GM18861 (cell line): ENCODE data around the gene PGAP3.

Source experiments
- ATAC-seq: cut with Tn5 transposase; IDR thresholded peaks from one replicate; pipeline ENCODE4 v1.9.1; 2021; ENCODE audit not compliant: unreplicated experiment

PGAP3 gene

DNA sequence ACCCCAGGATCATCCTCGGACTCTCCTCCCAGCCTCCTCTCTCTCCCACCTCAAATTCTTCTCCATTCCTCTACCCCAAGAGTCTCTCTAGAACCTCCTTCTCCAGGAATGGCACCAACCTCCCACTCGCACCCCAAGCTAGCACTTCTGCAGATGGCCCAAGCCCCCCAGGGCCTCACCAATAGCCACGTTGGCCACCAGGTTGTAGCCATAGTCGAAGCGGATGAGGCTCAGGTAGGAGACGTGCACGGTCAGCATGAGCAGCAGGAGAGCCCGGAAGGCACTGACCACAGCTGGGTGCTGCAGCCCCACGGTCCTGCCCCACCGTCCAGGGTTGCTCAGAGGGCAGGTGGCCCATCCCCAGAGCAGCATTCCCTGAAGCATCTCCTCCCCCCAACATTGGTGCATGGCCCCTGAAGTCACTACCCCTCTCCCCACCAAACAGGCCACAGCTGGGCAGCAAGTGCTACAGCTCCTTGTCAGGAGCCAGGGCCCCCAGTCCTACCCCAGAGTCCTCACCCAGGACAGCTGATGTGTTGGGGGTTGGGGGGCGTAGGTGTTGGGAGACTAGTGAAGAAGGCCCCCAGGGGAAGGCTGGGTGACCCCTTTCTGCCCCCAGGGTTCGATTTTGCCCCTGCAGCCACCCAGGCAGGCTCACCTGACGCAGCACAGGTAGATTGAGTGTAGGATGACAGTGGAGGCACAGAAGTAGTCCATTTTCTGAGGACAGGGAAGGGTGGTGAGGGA, 14.3 kb downstream of the PGAP3 start:
- no peak for ATAC-seq

DNA sequence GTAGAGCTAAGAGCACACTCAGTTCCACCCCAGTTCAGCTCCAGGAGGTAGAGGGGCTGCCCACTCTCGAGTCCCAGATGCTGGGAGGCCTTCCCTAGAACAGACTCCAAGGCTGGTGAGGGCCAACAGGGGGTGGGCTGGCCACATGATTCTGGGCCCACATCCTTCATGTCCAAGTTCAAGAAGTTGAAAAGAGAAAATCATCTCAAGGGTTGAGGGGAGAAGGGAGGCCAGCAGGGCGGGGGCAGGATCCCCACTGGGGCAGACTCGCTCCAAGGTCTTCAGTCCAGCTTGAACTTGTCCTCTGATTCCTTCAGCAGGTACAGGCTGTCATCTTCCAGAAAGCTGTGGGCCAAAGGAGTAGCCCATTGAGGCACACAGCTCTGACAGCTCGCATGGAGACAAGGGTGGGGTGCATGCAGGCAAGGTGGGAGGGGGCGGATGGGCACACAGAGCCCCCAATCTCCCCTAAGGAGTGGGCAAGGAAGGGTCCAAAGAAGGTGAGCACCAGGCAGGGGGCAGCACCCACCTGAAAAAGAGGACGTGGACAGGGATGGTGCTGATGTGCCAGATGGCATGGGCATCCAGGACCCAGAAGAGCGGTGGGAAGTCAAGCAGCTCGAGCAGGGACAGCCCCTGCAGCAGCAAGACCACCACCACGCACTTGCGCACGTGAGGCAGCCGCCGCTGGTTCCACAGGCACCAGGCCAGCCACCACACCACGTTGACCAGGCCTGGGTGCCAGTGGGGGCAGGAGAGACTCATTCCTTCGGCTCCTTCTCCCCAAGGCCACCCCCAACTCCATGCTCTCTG, 15.1 kb downstream of the PGAP3 start:
- no peak for ATAC-seq

DNA sequence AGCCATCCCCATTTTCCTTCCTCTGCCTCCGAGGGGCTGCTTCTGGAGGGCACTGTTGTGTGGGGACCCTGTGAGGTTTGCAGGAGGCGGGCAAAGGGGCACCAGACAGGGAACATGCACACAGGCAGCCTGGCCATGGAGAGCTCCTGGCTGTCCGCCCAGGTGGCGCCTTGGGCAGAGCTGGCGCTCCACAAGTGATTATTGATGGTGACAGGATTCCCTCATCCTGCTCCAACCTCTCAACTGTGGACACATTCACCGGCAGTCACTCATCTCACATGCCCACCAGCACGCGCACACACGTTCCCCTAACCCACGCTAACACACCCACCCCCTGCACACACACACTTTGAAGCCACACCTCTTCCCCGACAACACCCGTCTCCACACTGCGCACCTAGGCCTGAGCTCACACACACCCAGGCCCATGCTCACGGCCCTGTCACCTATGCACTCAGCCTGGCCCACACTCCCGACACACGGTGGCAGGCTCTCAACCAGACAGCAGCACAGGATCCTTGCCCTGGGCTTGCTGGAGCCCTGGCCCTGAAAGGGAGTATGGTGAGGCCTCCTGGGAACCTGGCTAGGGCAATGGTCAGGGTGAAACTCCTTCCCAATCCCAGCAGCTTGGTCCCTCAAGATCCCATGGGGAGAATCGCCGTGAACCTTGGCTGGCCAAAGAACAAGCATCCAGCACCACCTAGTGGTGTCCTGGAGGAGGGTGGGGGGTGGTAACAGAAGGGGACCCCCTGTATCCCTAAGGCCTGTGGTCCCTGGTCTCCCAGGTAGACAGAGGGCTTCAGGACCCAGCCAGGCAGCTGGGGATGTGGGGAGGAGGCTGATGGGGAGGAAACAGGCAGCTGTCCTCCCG, 16.0 kb downstream of the PGAP3 start:
- ATAC-seq: no peak

GRCh38 chr17:39670746-39671145, 17.1 kb downstream of the PGAP3 start:
- ATAC-seq: no peak

DNA sequence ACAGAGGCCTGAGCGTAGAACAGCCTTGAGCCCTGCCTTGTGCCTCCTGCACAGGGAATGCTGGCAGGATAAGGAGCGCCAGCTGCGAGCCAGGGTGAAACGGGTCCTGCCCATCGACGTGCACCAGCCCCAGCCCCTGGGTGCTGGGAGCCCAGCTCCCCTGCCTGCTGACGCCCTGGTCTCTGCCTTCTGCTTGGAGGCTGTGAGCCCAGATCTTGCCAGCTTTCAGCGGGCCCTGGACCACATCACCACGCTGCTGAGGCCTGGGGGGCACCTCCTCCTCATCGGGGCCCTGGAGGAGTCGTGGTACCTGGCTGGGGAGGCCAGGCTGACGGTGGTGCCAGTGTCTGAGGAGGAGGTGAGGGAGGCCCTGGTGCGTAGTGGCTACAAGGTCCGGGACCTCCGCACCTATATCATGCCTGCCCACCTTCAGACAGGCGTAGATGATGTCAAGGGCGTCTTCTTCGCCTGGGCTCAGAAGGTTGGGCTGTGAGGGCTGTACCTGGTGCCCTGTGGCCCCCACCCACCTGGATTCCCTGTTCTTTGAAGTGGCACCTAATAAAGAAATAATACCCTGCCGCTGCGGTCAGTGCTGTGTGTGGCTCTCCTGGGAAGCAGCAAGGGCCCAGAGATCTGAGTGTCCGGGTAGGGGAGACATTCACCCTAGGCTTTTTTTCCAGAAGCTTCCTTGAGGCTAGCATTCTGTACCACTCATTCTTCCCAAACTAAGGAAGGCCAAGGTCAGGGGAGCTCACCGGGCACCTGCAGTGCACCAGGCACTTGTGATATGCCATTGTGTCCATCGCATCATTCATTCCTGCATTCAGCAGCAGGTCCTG, 17.7 kb downstream of the PGAP3 start:
- ATAC-seq: no peak

- ATAC-seq: no peak
These were observed 19.6 kb downstream of the PGAP3 start, which contains the start of gene PNMT for GRCh38 chr17:39667945-39668924. Gene PNMT, plus strand, starts transcription at chr17:39668453. Its CDS starts 23 bp downstream, at chr17:39668476.

- ATAC-seq: no peak
These were observed 20.5 kb downstream of the PGAP3 start for GRCh38 chr17:39667262-39667944.

DNA sequence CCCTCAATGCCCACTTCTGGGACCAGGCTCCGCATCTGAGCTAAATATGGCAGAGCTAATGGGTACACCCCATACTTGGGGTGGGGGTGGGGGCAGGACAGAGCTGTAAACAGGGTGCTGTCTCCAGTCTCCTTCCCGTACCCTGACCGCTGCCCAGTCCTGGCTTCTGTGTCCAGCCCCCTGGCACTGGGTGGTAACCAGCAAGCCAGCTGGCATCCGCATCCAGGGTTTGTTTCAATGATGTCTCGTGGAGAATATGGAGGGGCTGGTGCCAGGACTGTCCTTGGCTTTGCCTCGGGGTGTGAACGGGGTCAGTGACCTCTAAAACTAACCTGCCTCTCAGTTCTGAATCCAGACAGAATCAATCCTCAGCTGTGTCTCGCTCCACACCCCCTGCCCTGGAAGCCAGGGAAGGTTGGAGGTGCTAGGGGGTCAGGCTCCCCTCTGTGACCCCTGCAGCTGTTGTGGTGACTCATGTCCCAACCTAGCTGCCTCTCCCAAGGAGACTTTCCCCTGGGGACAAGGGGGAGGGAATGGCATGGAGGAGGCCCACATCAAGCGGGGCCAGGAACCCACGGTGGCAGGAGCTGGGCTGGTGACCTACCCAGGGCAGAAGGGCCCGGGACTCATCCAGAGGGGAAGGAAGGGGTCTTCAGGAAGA, 21.1 kb downstream of the PGAP3 start:
- ATAC-seq: no peak

- no peak for ATAC-seq
These were observed 21.6 kb downstream of the PGAP3 start for GRCh38 chr17:39666231-39666600.

DNA sequence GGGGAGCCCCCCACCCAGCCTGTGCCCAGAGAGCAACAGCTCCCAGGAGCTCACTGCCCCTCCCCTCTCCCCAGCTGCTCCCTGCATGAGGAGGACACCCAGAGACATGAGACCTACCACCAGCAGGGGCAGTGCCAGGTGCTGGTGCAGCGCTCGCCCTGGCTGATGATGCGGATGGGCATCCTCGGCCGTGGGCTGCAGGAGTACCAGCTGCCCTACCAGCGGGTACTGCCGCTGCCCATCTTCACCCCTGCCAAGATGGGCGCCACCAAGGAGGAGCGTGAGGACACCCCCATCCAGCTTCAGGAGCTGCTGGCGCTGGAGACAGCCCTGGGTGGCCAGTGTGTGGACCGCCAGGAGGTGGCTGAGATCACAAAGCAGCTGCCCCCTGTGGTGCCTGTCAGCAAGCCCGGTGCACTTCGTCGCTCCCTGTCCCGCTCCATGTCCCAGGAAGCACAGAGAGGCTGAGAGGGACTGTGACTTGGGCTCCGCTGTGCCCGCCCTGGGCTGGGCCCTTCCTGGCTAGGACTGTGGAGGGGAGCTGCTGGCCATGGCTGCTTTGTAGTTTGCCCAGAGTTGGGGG, 22.1 kb downstream of the PGAP3 start:
- no peak for ATAC-seq

DNA sequence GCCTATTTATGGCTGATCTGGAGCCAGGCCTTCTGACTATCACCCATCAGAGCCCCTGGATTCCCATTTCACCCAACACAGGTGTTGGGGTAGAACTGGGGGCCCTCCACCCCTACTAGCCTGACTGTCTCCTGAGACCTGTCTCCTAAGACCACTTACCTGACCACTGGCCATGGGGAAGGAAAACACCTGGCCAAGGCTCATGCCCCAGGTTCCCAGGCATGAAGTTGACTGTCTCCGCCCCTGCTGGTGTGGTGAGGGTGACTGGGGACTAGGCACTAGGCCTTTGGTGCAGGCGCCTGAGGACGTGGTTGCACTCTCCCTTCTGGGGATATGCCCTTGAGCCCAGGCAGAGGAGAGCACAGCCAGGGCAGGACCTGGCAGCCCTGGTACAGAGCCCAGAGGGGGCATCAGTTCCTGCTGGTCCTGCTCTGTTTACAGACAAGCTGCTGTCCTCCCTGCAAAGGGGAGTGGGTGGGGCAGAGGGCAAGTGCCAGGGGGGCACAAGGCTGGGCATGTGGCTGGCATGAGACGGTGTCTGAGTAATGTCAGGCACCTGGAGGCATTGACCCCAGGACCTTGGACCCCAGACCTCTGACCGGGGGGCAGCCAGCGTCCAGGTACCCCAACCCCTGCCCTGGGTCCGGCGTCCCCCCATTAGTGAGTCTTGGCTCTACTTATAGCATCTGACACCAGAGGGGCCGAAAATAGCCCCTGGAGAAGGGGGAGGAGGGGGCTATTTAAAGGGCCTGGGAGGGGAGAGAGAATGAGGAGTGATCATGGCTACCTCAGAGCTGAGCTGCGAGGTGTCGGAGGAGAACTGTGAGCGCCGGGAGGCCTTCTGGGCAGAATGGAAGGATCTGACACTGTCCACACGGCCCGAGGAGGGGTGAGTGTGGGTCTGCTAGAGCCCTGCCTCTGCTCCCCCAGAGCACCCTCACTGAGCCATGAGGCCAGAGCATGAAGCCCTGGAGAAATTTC, 23.0 kb downstream of the PGAP3 start, which contains the start of gene TCAP:
TSS of gene TCAP (plus strand) at position 769 of the 981 bp plus-strand sequence. CDS start at position 780, 11 bp downstream.
- ATAC-seq: no peak

DNA sequence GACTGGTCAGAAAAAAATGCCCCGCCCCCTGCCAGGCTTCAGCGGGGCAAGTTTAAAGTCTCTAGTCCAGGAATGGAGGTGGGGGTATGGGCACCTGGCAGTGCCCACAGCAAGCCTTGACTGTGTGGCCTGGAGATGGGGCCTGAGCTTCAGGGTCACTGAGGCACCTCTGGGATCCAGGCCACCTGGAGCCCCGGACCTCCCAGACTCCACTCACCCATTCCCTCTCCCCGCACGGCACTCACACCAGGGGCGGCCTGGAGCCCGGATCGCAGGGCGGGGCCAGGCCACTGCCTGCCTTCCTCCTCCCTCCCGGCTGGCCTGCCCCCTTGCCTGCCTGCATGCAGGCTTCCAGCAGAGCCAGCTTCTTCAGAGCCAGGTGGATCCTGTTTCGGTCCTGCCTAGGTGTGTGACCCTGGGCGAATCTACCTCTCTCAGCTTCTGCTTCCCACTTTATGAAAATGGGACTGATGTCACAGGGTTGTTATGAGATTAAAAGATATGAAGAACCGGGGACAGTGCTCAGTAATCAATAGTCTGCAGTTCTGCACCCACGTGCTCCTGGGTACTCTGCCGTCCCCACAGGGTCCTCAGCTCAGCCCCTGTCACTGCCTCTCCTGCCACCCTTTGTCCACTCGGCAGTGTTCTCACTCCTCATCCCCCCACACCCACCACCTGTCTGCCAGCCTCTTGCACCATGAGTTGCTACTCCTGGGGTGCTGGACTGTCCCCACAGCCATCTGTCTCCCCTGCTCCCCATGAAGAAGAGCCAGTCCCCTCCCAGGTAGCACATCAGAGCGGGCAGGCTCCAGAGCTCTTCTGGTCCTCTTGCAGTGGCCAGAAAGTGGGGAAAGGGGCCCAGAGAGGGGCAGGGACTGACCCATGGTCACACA, 23.9 kb downstream of the PGAP3 start:
- ATAC-seq: no peak

GRCh38 chr17:39663340-39663687, 24.5 kb downstream of the PGAP3 start:
- no peak for ATAC-seq

- no peak for ATAC-seq
These were observed 25.1 kb downstream of the PGAP3 start for GRCh38 chr17:39662551-39663339.
